CD14-positive monocyte (primary cell): ENCODE measurements around the gene PRICKLE4. TPM values are rescaled to one million over a fixed set of nuclear protein-coding genes. Genes with fewer than 3 reads are reported as not detected.

Source experiments
- DNase-seq, 3 donors: peaks; one replicate each; pipeline ENCODE4 v3.0.0-alpha.2; 2011 to 2022
- H2AFZ ChIP-seq: 2 replicates; pipeline ENCODE4 v1.6.0; 2012; ENCODE audit warnings: mild to moderate bottlenecking, low read depth, low read length, inconsistent platforms; ENCODE audit not compliant: insufficient read depth, poor library complexity, severe bottlenecking
- H3K27ac ChIP-seq, 2 donors: 1 replicate in 1 of 2; 2 replicates in 1 of 2; pipeline ENCODE4 v1.5.1; 2012 to 2013; ENCODE audit warnings: low read length in 2 of 2, control low read depth in 1 of 2, inconsistent platforms in 1 of 2, low read depth in 1 of 2, mild to moderate bottlenecking in 1 of 2
- H3K27me3 ChIP-seq, 2 donors: one replicate each; pipeline versions ENCODE4 v1.6.0 to v1.6.1; 2011 to 2013; ENCODE audit warnings: low read length in 2 of 2; ENCODE audit not compliant: control insufficient read depth in 2 of 2, insufficient read depth in 2 of 2
- H3K36me3 ChIP-seq, 2 donors: replicated peaks in 1 of 2; 1 replicate in 1 of 2; 2 replicates in 1 of 2; pipeline versions ENCODE4 v1.5.1 to v1.6.1; 2012 to 2013; ENCODE audit warnings: low read length in 2 of 2, control low read depth in 1 of 2, inconsistent platforms in 1 of 2, mild to moderate bottlenecking in 1 of 2; ENCODE audit not compliant: insufficient read depth in 2 of 2, control insufficient read depth in 1 of 2
- H3K4me1 ChIP-seq, 2 donors: 1 replicate in 1 of 2; 2 replicates in 1 of 2; pipeline versions ENCODE4 v1.5.1 to v1.6.1; 2012 to 2013; ENCODE audit warnings: low read length in 2 of 2, control low read depth in 1 of 2, inconsistent platforms in 1 of 2, mild to moderate bottlenecking in 1 of 2, moderate library complexity in 1 of 2; ENCODE audit not compliant: insufficient read depth in 2 of 2, control insufficient read depth in 1 of 2
- H3K4me2 ChIP-seq: replicated peaks from 2 replicates; pipeline ENCODE3; 2012; ENCODE audit warnings: low read length, moderate library complexity, mild to moderate bottlenecking; ENCODE audit not compliant: poor library complexity, severe bottlenecking; ENCODE audit errors: extremely low read depth
- H3K4me3 ChIP-seq, 3 experiments: fragments of 200-600 bp in 1 of 3; sonication (generic) in 1 of 3; replicated peaks in 1 of 3; 1 replicate in 2 of 3; 2 replicates in 1 of 3; pipeline ENCODE4 v1.5.1; 2011 to 2013; ENCODE audit warnings: low read length in 3 of 3, mild to moderate bottlenecking in 3 of 3, control low read depth in 2 of 3, low read depth in 2 of 3, inconsistent platforms in 1 of 3, moderate library complexity in 1 of 3
- H3K79me2 ChIP-seq: 2 replicates; pipeline ENCODE4 v1.6.0; 2012; ENCODE audit warnings: mild to moderate bottlenecking, control low read depth, inconsistent platforms, low read length, moderate library complexity; ENCODE audit not compliant: insufficient read depth
- H3K9ac ChIP-seq: 2 replicates; pipeline ENCODE4 v1.6.0; 2017; ENCODE audit warnings: low read length, mild to moderate bottlenecking; ENCODE audit not compliant: insufficient read depth, poor library complexity, severe bottlenecking
- H3K9me3 ChIP-seq, 2 donors: replicated peaks in 1 of 2; 1 replicate in 1 of 2; 2 replicates in 1 of 2; pipeline versions ENCODE4 v1.5.1 to v1.6.1; 2012 to 2013; ENCODE audit warnings: low read length in 2 of 2, control low read depth in 1 of 2; ENCODE audit not compliant: control insufficient read depth in 1 of 2, insufficient read depth in 1 of 2
- H4K20me1 ChIP-seq: 2 replicates; pipeline ENCODE4 v1.6.0; 2012; ENCODE audit warnings: mild to moderate bottlenecking, low read length, control low read depth, moderate library complexity; ENCODE audit not compliant: insufficient read depth
- H3K27ac Mint-ChIP-seq, 7 donors: one replicate each; pipeline ENCODE4 v1.8.0; 2020; ENCODE audit warnings: mild to moderate bottlenecking in 7 of 7, mixed read lengths in 7 of 7, moderate library complexity in 6 of 7, inconsistent platforms in 2 of 7
- H3K27me3 Mint-ChIP-seq, 3 donors: one replicate each; pipeline ENCODE4 v1.8.0; 2021 to 2022; ENCODE audit warnings: low read depth in 3 of 3, mild to moderate bottlenecking in 3 of 3, mixed read lengths in 3 of 3, moderate library complexity in 3 of 3, inconsistent platforms in 1 of 3
- H3K36me3 Mint-ChIP-seq, 2 donors: one replicate each; pipeline ENCODE4 v1.8.0; 2020; ENCODE audit warnings: mixed read lengths in 2 of 2, inconsistent platforms in 1 of 2, mild to moderate bottlenecking in 1 of 2
- H3K4me1 Mint-ChIP-seq: one replicate; pipeline ENCODE4 v1.8.0; 2020; ENCODE audit warnings: mild to moderate bottlenecking, mixed read lengths
- H3K4me3 Mint-ChIP-seq, 2 donors: one replicate each; pipeline ENCODE4 v1.8.0; 2020; ENCODE audit warnings: mild to moderate bottlenecking in 2 of 2, mixed read lengths in 2 of 2, moderate library complexity in 1 of 2
- H3K9me3 Mint-ChIP-seq, 7 donors: one replicate each; pipeline ENCODE4 v1.8.0; 2020 to 2022; ENCODE audit warnings: mixed read lengths in 7 of 7, mild to moderate bottlenecking in 6 of 7, moderate library complexity in 6 of 7, inconsistent platforms in 2 of 7
- WGBS: methylation state at CpG from one replicate; pipeline ENCODE4 v1.1.5; 2013; ENCODE audit warnings: missing lambda C conversion rate; ENCODE audit not compliant: insufficient coverage; 5-methylcytosine and 5-hydroxymethylcytosine counted together
- intact Hi-C, 2 donors: fragments of 100-400 bp; cut with micrococcal nuclease; formaldehyde crosslinking; loops; one replicate each; pipeline versions ENCODE4 v1.15.0 to v1.15.1; 2023
- polyA plus RNA-seq, 3 donors: library from polyadenylated mRNA; depleted of rRNA in 1 of 3; unstranded in 2 of 3; stranded (reverse) in 1 of 3; fragments of 300-500 nt in 2 of 3; fragments of >200 nt in 1 of 3; fragmentation: Illumina TruSeq in 2 of 3; gene quantifications; 1 replicate in 2 of 3; 2 replicates in 1 of 3; pipeline ENCODE4 v1.2.3, GENCODE V29; 2012 to 2021
- TF ChIP-seq, protein P1 (sequence below): fragments of 200-600 bp; IDR thresholded peaks from one replicate; pipeline ENCODE4 v1.8.0; 2022; ENCODE audit warnings: antibody characterized with exemption, mild to moderate bottlenecking

The PRICKLE4 gene
- polyA plus RNA-seq, 3 donors = 0.88 TPM; not detected in 2

- peaks cover 1 to 6% (median 4%) of the 10 kb centered on the region in 3 donors for H3K27me3 Mint-ChIP-seq
- WGBS = 100% methylated on average over 1 of the region's 3 CpGs
Measured at GRCh38 chr6:41750374-41750773, 30.2 kb upstream of the PRICKLE4 start.

DNA sequence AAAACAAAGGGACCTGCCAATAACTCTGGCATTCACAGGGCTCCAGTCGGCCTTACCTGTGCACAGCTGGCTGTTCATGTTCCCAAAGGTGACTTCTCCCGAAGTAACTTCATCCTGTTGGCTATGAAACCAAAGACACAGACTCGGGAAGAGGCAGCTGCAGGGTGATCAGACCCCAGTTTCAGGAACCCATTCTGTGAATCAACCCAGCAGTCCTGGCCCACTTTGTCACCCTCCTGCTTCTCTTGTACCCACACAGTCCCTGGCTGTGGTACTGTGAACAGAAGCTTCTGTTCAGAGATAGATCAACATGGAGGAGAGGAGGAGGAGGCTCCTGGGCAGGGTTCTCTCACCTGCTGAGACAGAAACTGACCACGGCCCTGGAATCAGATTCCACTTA lies 24.7 kb upstream of the PRICKLE4 start:
- intact Hi-C loops = no loop called here
- DNase-seq = no peak
- peaks cover 7% of the 10 kb centered on the region in 3 donors for H3K27me3 Mint-ChIP-seq
- no peaks in the 10 kb centered on the region for H3K4me1 Mint-ChIP-seq
- Histone ChIP-seq H3K4me2 (no peak overlapping the region), H2AFZ (no peak overlapping the region), H3K27me3 (no peaks in the 10 kb centered on the region), H3K4me1 (no peaks in the 10 kb centered on the region), H3K4me3 (no peak overlapping the region), H3K27ac (no peak overlapping the region), H4K20me1 (no peaks in the 10 kb centered on the region), H3K79me2 (no peaks in the 10 kb centered on the region), H3K36me3 (no peaks in the 10 kb centered on the region), H3K9me3 (no peaks in the 10 kb centered on the region), H3K9ac (no peak overlapping the region)
- 93% methylated on average over 4 of the region's 4 CpGs for WGBS
- no peaks in the 10 kb centered on the region for H3K36me3 Mint-ChIP-seq
- no peak overlapping the region for H3K27ac Mint-ChIP-seq
- no peaks in the 10 kb centered on the region for H3K9me3 Mint-ChIP-seq
- no peak overlapping the region for H3K4me3 Mint-ChIP-seq
- TF ChIP-seq, protein P1, sequence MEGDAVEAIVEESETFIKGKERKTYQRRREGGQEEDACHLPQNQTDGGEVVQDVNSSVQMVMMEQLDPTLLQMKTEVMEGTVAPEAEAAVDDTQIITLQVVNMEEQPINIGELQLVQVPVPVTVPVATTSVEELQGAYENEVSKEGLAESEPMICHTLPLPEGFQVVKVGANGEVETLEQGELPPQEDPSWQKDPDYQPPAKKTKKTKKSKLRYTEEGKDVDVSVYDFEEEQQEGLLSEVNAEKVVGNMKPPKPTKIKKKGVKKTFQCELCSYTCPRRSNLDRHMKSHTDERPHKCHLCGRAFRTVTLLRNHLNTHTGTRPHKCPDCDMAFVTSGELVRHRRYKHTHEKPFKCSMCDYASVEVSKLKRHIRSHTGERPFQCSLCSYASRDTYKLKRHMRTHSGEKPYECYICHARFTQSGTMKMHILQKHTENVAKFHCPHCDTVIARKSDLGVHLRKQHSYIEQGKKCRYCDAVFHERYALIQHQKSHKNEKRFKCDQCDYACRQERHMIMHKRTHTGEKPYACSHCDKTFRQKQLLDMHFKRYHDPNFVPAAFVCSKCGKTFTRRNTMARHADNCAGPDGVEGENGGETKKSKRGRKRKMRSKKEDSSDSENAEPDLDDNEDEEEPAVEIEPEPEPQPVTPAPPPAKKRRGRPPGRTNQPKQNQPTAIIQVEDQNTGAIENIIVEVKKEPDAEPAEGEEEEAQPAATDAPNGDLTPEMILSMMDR = no peak

More at GRCh38 chr6:41750374-41750773, 30.2 kb upstream of the PRICKLE4 start:
- no peaks in the 10 kb centered on the region for H3K9me3 ChIP-seq
- Mint-ChIP-seq H3K4me1 (no peaks in the 10 kb centered on the region), H3K36me3 (no peaks in the 10 kb centered on the region), H3K9me3 (peaks cover 0 to 1% (median 0%) of the 10 kb centered on the region in 7 donors), H3K4me3 (no peak overlapping the region), H3K27ac (no peak overlapping the region)
- no peak overlapping the region for H3K27ac ChIP-seq
- no peaks in the 10 kb centered on the region for H3K27me3 ChIP-seq
- no peak overlapping the region for H3K9ac ChIP-seq
- no peaks in the 10 kb centered on the region for H3K36me3 ChIP-seq
- no peak overlapping the region for H2AFZ ChIP-seq
- TF ChIP-seq, protein P1 = no peak
- no peaks in the 10 kb centered on the region for H4K20me1 ChIP-seq
- H3K4me2 ChIP-seq = no peak overlapping the region
- no peak for DNase-seq
- intact Hi-C loops = no loop called here
- no peaks in the 10 kb centered on the region for H3K4me1 ChIP-seq
- no peaks in the 10 kb centered on the region for H3K79me2 ChIP-seq
- no peak overlapping the region for H3K4me3 ChIP-seq
